IgD-negative memory B cell (primary cell): ENCODE results near the gene DGKI. TPM values are rescaled to one million over a fixed set of nuclear protein-coding genes. Genes with fewer than 3 reads are reported as not detected.

Experiments used
- H3K27ac Mint-ChIP-seq, 3 donors: one replicate each; pipeline ENCODE4 v1.8.0; 2020 to 2022; ENCODE audit warnings: mild to moderate bottlenecking in 3 of 3, mixed read lengths in 3 of 3, moderate library complexity in 1 of 3
- H3K27me3 Mint-ChIP-seq: one replicate; pipeline ENCODE4 v1.8.0; 2021; ENCODE audit warnings: mixed read lengths
- H3K36me3 Mint-ChIP-seq: one replicate; pipeline ENCODE4 v1.8.0; 2020; ENCODE audit warnings: mild to moderate bottlenecking, mixed read lengths
- H3K4me1 Mint-ChIP-seq, 3 donors: one replicate each; pipeline ENCODE4 v1.8.0; 2020 to 2022; ENCODE audit warnings: mixed read lengths in 3 of 3, mild to moderate bottlenecking in 1 of 3
- H3K4me3 Mint-ChIP-seq, 4 donors: one replicate each; pipeline ENCODE4 v1.8.0; 2020 to 2022; ENCODE audit warnings: mild to moderate bottlenecking in 4 of 4, mixed read lengths in 4 of 4, moderate library complexity in 3 of 4
- H3K9me3 Mint-ChIP-seq, 3 donors: one replicate each; pipeline ENCODE4 v1.8.0; 2020 to 2021; ENCODE audit warnings: mixed read lengths in 3 of 3, mild to moderate bottlenecking in 1 of 3
- polyA plus RNA-seq: library from polyadenylated mRNA; unstranded; fragments of 300-500 nt; fragmentation: Illumina TruSeq; gene quantifications from one replicate; pipeline ENCODE4 v1.2.3, GENCODE V29; 2021

Gene DGKI
- polyA plus RNA-seq, 1 donor from 2014 or later, result not detected

GRCh38 chr7:137519181-137519691, 327.5 kb downstream of the DGKI start:
- H3K27me3 Mint-ChIP-seq, result no peaks in the 10 kb centered on the region

DNA sequence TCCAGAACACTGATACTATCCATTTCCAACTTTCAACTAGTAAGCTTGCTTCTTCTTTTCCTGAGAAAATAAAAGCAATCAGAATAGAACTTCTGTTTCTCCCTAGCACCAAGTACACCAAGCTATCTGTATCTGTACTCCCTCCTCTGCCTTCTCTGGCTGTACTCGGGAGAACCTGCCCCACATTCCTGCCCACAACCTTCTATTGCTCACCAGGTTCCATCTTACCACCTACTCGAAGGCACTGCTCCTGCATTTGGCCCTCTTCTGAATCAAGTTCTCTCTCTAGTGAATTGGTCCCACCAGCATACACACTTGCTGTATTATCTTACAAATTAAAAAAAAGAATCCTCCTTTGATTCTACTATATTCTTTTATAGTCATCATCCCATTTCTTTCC, 333.7 kb downstream of the DGKI start:
- H3K27me3 Mint-ChIP-seq, result no peaks in the 10 kb centered on the region
- H3K36me3 Mint-ChIP-seq, result peaks cover 2% of the 10 kb centered on the region
- H3K4me1 Mint-ChIP-seq, result no peaks in the 10 kb centered on the region
- no peak overlapping the region for H3K27ac Mint-ChIP-seq
- peaks cover 0 to 21% (median 6%) of the 10 kb centered on the region in 3 donors for H3K9me3 Mint-ChIP-seq
- H3K4me3 Mint-ChIP-seq, result no peak overlapping the region

More at GRCh38 chr7:137519181-137519691, 327.5 kb downstream of the DGKI start:
- Mint-ChIP-seq H3K4me1 (no peaks in the 10 kb centered on the region), H3K9me3 (peaks cover 2 to 6% (median 3%) of the 10 kb centered on the region in 3 donors), H3K27ac (no peak overlapping the region), H3K4me3 (no peak overlapping the region), H3K36me3 (no peaks in the 10 kb centered on the region)

GRCh38 chr7:137507096-137507495, 339.7 kb downstream of the DGKI start:
- Mint-ChIP-seq H3K9me3 (peaks cover 2 to 18% (median 3%) of the 10 kb centered on the region in 3 donors), H3K27ac (no peak overlapping the region), H3K4me3 (no peak overlapping the region), H3K4me1 (peaks cover 0 to 1% (median 0%) of the 10 kb centered on the region in 3 donors), H3K36me3 (peaks cover 2% of the 10 kb centered on the region), H3K27me3 (no peaks in the 10 kb centered on the region)

DNA sequence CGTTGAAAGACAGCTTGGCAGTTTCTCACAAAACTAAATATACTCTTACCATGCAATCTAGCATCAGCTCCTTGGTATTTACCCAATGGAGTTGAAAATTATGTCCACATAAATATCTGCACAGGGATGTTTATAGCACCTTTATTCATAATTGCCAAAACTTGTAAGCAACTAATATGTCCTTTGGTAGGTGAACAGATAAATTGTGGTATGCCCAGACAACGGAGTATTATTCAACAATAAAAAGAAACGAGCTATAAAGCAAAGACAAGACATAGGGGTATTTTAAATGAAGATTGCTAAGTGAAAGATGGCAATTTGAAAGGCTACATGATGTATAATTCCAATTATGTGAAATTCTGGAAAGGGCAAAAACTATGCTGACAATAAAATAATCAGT, 340.7 kb downstream of the DGKI start:
- H3K36me3 Mint-ChIP-seq, result peaks cover 2% of the 10 kb centered on the region
- H3K9me3 Mint-ChIP-seq, result peaks cover 2 to 18% (median 3%) of the 10 kb centered on the region in 3 donors
- H3K4me1 Mint-ChIP-seq, result peaks cover 0 to 1% (median 0%) of the 10 kb centered on the region in 3 donors
- no peak overlapping the region for H3K27ac Mint-ChIP-seq
- no peaks in the 10 kb centered on the region for H3K27me3 Mint-ChIP-seq
- H3K4me3 Mint-ChIP-seq, result no peak overlapping the region

DNA sequence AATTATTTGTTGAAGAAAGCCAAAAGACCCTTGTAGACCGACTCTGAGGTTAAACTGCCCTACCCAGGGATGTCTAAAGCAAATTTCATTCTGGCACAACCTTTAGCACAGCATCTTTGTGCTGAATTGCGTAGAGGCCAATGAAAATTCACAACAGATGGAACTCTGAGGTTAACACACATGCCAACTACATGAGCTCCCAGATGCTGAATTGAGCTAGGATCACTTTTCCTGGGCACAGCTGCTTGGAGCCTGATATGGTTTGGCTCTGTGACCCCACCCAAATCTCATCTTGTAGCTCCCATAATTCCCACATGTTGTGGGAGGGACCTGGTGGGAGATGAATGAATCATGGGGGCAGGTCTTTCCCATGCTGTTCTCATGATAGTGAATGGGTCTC, 345.2 kb downstream of the DGKI start:
- H3K27ac Mint-ChIP-seq, result no peak overlapping the region

GRCh38 chr7:137492889-137493288, 353.9 kb downstream of the DGKI start:
- Mint-ChIP-seq H3K27me3 (no peaks in the 10 kb centered on the region), H3K4me1 (peaks cover 0 to 1% (median 0%) of the 10 kb centered on the region in 3 donors), H3K27ac (no peak overlapping the region), H3K36me3 (no peaks in the 10 kb centered on the region), H3K9me3 (peaks cover 3 to 16% (median 11%) of the 10 kb centered on the region in 3 donors), H3K4me3 (no peak overlapping the region)

More for the DNA sequence above, 345.2 kb downstream of the DGKI start:
- Mint-ChIP-seq H3K9me3 (peaks cover 2 to 7% (median 5%) of the 10 kb centered on the region in 3 donors), H3K4me1 (peaks cover 0 to 1% (median 0%) of the 10 kb centered on the region in 3 donors), H3K27me3 (no peaks in the 10 kb centered on the region), H3K36me3 (no peaks in the 10 kb centered on the region), H3K4me3 (no peak overlapping the region)

GRCh38 chr7:137489880-137490279, 356.9 kb downstream of the DGKI start:
- Mint-ChIP-seq H3K9me3 (peaks cover 3 to 15% (median 6%) of the 10 kb centered on the region in 3 donors), H3K4me3 (no peak overlapping the region), H3K27ac (no peak overlapping the region), H3K27me3 (no peaks in the 10 kb centered on the region), H3K36me3 (no peaks in the 10 kb centered on the region), H3K4me1 (no peaks in the 10 kb centered on the region)

- Mint-ChIP-seq H3K4me3 (no peak overlapping the region), H3K4me1 (no peaks in the 10 kb centered on the region), H3K27ac (no peak overlapping the region), H3K9me3 (peaks cover 4 to 8% (median 5%) of the 10 kb centered on the region in 3 donors), H3K36me3 (no peaks in the 10 kb centered on the region), H3K27me3 (no peaks in the 10 kb centered on the region)
Measured at GRCh38 chr7:137488038-137488437, 358.7 kb downstream of the DGKI start.

DNA sequence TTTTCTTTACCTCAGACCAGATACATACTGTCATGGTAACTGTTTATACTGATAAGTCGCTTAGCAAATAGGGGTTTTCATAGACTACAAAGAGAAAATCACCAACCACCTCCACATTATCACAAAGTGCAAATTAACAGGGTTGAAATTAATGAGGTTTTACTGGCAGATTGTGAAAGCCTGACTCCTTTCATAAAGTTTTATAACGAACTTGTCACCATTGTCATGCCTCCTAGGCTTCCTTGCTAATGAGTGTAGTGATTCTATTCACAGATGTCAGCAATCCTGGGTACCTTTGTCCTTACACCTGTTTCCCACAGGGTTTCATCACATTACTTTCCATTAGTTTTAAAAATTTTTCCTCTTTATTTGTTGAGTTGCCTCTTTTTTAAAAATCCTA, 361.0 kb downstream of the DGKI start:
- H3K9me3 Mint-ChIP-seq, result peaks cover 2 to 6% (median 4%) of the 10 kb centered on the region in 3 donors
- H3K4me1 Mint-ChIP-seq, result no peaks in the 10 kb centered on the region
- no peak overlapping the region for H3K4me3 Mint-ChIP-seq
- no peaks in the 10 kb centered on the region for H3K36me3 Mint-ChIP-seq
- no peak overlapping the region for H3K27ac Mint-ChIP-seq
- H3K27me3 Mint-ChIP-seq, result no peaks in the 10 kb centered on the region

DNA sequence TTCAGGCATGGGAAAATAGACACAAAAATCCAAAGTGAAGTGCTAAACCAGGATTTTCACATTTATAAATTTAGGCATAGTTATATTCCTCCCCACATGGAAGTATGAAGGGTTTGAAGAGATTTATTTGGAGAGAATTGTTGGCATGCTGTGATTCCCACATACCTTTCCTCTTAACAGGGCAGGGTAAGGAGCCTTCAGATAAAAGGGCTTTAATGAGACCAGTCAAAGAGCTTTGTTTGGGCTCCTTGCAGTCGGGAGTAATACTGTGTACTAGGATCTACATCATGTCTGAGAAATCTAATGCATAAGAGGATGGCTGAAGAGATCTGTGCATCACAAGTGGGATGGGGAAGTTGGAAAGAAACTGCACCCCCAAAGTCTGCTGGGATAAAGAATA, 362.4 kb downstream of the DGKI start:
- peaks cover 2 to 6% (median 4%) of the 10 kb centered on the region in 3 donors for H3K9me3 Mint-ChIP-seq
- no peak overlapping the region for H3K4me3 Mint-ChIP-seq
- no peak overlapping the region for H3K27ac Mint-ChIP-seq
- H3K27me3 Mint-ChIP-seq, result no peaks in the 10 kb centered on the region
- H3K4me1 Mint-ChIP-seq, result no peaks in the 10 kb centered on the region
- H3K36me3 Mint-ChIP-seq, result no peaks in the 10 kb centered on the region

- Mint-ChIP-seq H3K36me3 (no peaks in the 10 kb centered on the region), H3K27me3 (no peaks in the 10 kb centered on the region), H3K27ac (no peak overlapping the region), H3K4me3 (no peak overlapping the region), H3K4me1 (no peaks in the 10 kb centered on the region), H3K9me3 (peaks cover 2 to 6% (median 4%) of the 10 kb centered on the region in 3 donors)
Measured at GRCh38 chr7:137482466-137482865, 364.3 kb downstream of the DGKI start.

DNA sequence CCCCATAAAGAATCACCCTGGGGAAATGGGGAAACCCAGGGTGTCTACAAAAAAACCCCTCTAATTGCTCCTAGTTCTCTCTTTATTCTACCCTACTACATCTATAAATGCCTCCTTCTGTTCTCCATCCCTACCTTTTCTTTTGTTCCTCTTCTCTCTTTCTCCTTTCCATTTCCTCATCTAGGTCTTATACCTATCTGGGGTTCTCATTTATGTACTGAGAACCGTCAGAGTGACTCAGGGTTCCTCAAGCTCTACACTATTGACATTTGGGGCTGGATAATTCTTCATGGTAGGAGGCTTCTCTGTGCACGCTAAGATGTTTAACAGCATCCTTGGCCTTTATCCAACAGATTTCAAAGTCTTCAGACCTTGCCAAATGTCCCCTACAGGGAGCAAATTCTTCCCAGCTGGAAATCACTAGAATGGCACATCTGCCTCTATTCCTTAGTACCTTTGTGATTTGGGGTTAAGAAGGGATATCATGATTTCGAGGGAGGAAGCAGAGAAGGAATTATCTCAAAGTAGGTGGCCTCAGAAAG, 365.9 kb downstream of the DGKI start:
- Mint-ChIP-seq H3K9me3 (peaks cover 2 to 6% (median 4%) of the 10 kb centered on the region in 3 donors), H3K27me3 (no peaks in the 10 kb centered on the region), H3K4me1 (no peaks in the 10 kb centered on the region), H3K36me3 (no peaks in the 10 kb centered on the region), H3K27ac (no peak overlapping the region), H3K4me3 (no peak overlapping the region)

GRCh38 chr7:137480401-137480800, 366.4 kb downstream of the DGKI start:
- Mint-ChIP-seq H3K27me3 (no peaks in the 10 kb centered on the region), H3K9me3 (peaks cover 2 to 6% (median 4%) of the 10 kb centered on the region in 3 donors), H3K36me3 (no peaks in the 10 kb centered on the region), H3K4me1 (no peaks in the 10 kb centered on the region), H3K27ac (no peak overlapping the region), H3K4me3 (no peak overlapping the region)

DNA sequence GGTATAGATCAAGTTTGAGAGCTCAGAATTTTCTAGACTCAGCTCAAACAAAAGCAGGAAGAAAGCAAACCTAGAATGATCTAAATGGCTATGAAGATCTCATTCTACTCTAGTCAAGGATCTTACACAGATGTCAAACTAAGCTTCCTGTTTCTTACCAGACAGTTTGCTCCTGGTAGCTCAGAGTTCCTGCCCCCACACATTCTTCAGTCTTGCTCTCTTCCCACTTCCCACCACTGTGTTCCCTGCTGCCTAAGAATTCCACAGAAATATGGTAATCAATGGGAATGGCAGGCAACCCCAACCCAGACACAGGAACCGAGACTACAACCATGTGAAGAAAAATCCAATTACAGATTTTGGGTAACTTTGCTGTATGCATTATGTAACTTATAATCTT, 369.8 kb downstream of the DGKI start:
- H3K27me3 Mint-ChIP-seq, result no peaks in the 10 kb centered on the region
- no peaks in the 10 kb centered on the region for H3K9me3 Mint-ChIP-seq
- H3K4me3 Mint-ChIP-seq, result no peak overlapping the region
- H3K27ac Mint-ChIP-seq, result no peak overlapping the region
- no peaks in the 10 kb centered on the region for H3K36me3 Mint-ChIP-seq
- no peaks in the 10 kb centered on the region for H3K4me1 Mint-ChIP-seq

GRCh38 chr7:137475966-137476365, 370.8 kb downstream of the DGKI start:
- H3K27ac Mint-ChIP-seq, result no peak overlapping the region
- no peak overlapping the region for H3K4me3 Mint-ChIP-seq
- H3K4me1 Mint-ChIP-seq, result no peaks in the 10 kb centered on the region
- no peaks in the 10 kb centered on the region for H3K36me3 Mint-ChIP-seq
- no peaks in the 10 kb centered on the region for H3K27me3 Mint-ChIP-seq
- H3K9me3 Mint-ChIP-seq, result no peaks in the 10 kb centered on the region

DNA sequence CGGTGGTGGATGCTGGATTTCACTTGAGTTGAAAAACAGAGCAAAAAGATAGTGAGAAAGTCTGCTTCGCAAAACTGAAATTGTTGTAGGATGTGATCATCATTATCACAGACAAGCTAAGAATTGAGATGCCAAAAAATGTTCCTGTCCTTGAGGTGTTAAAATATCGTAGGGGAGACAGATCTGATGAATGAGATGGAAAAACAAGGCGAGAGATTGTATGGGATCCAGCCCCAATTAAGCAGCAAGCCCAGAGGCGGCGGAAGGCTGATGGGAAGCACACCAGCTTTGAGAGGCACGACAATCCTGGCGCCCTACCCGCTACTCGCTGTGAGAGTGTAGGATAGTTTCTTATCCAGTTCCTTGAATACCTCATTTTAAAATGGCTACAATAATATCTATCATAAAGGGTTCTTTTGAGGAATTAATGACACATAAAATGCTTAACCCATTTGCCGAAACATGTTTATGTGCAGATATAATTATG, 372.2 kb downstream of the DGKI start:
- Mint-ChIP-seq H3K27ac (no peak overlapping the region), H3K9me3 (no peaks in the 10 kb centered on the region), H3K27me3 (no peaks in the 10 kb centered on the region), H3K36me3 (no peaks in the 10 kb centered on the region), H3K4me1 (no peaks in the 10 kb centered on the region), H3K4me3 (no peak overlapping the region)
